Measurements from ENCODE around the gene NEK3.
"Not testable (repeated sequence)": the region's sequence is repeated elsewhere in the genome, so short reads cannot be mapped to it uniquely, and the experiment has no call there.

DNA sequence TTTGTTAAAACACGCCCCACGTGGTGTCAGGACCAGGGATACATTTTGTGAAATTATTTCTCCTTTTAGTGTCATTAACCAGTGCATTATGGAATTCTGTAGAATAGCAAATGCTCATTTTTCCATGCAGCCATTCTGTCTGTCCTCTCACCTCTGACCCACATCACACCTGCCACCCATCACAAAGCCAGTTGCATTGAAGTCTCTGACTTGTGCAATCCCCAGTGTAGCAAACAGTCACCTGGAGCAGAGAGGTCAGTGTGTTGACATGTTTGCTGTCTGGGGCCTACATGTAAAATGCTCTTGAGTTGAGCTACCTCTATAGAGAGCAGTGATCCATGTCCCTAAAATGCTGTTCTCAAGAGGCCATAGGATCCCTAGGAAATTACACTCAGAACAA, 47.9 kb upstream of the NEK3 start:
- TF ChIP-seq, protein P1, sequence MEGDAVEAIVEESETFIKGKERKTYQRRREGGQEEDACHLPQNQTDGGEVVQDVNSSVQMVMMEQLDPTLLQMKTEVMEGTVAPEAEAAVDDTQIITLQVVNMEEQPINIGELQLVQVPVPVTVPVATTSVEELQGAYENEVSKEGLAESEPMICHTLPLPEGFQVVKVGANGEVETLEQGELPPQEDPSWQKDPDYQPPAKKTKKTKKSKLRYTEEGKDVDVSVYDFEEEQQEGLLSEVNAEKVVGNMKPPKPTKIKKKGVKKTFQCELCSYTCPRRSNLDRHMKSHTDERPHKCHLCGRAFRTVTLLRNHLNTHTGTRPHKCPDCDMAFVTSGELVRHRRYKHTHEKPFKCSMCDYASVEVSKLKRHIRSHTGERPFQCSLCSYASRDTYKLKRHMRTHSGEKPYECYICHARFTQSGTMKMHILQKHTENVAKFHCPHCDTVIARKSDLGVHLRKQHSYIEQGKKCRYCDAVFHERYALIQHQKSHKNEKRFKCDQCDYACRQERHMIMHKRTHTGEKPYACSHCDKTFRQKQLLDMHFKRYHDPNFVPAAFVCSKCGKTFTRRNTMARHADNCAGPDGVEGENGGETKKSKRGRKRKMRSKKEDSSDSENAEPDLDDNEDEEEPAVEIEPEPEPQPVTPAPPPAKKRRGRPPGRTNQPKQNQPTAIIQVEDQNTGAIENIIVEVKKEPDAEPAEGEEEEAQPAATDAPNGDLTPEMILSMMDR (conservative IDR thresholded peaks at IDR 0.05): not testable (repeated sequence)
- TF ChIP-seq EZH2 (IDR thresholded peaks at IDR 0.05; ENCODE audit: low read depth): not testable (repeated sequence)
